Mesendoderm (in vitro differentiated cells): Measurements from ENCODE around the gene MTRF1L. TPM values are rescaled to one million over a fixed set of nuclear protein-coding genes. Genes with fewer than 3 reads are reported as not detected.

Experiments used
- DNase-seq: peaks from one replicate; pipeline ENCODE4 v3.0.0; 2013
- H2AK5ac ChIP-seq: 2 replicates; pipeline ENCODE4 v1.6.1; 2013; ENCODE audit warnings: low read length, inconsistent platforms
- H2BK120ac ChIP-seq: 2 replicates; pipeline ENCODE4 v1.6.1; 2013; ENCODE audit warnings: low read depth, mild to moderate bottlenecking, low read length, moderate library complexity, mixed read lengths
- H2BK15ac ChIP-seq: replicated peaks from 2 replicates; pipeline ENCODE4 v1.6.1; 2013; ENCODE audit warnings: low read depth, mild to moderate bottlenecking, moderate library complexity
- H2BK5ac ChIP-seq: 2 replicates; pipeline ENCODE4 v1.6.1; 2013; ENCODE audit warnings: low read length, inconsistent platforms
- H3K18ac ChIP-seq: 2 replicates; pipeline ENCODE4 v1.6.1; 2013; ENCODE audit warnings: mild to moderate bottlenecking, low read length, mixed read lengths
- H3K23ac ChIP-seq: one replicate; pipeline ENCODE4 v1.6.1; 2013; ENCODE audit warnings: low read length
- H3K27ac ChIP-seq: 2 replicates; pipeline ENCODE4 v1.5.1; 2013; ENCODE audit warnings: low read depth, mild to moderate bottlenecking, inconsistent platforms, low read length, moderate library complexity
- H3K27me3 ChIP-seq: 2 replicates; pipeline ENCODE4 v1.6.1; 2013; ENCODE audit warnings: low read length, control low read depth, mild to moderate bottlenecking, inconsistent platforms; ENCODE audit not compliant: insufficient read depth, poor library complexity
- H3K36me3 ChIP-seq: 2 replicates; pipeline ENCODE4 v1.6.1; 2013; ENCODE audit warnings: low read length, inconsistent platforms; ENCODE audit not compliant: control insufficient read depth, insufficient read depth
- H3K4ac ChIP-seq: one replicate; pipeline ENCODE4 v1.6.1; 2013; ENCODE audit warnings: low read depth, mild to moderate bottlenecking, low read length, moderate library complexity
- H3K4me1 ChIP-seq: 2 replicates; pipeline ENCODE4 v1.6.1; 2013; ENCODE audit warnings: low read depth, low read length, inconsistent platforms; ENCODE audit not compliant: control insufficient read depth
- H3K4me2 ChIP-seq: 2 replicates; pipeline ENCODE4 v1.6.1; 2013; ENCODE audit warnings: low read length
- H3K4me3 ChIP-seq: 2 replicates; pipeline ENCODE4 v1.5.1; 2013; ENCODE audit warnings: mild to moderate bottlenecking, low read length
- H3K56ac ChIP-seq: one replicate; pipeline ENCODE4 v1.6.1; 2013; ENCODE audit warnings: low read length
- H3K79me1 ChIP-seq: 2 replicates; pipeline ENCODE4 v1.6.1; 2013; ENCODE audit warnings: low read length, inconsistent platforms
- H3K79me2 ChIP-seq: 2 replicates; pipeline ENCODE4 v1.6.1; 2013; ENCODE audit warnings: mild to moderate bottlenecking, low read length; ENCODE audit not compliant: control insufficient read depth, insufficient read depth
- H3K9ac ChIP-seq: 2 replicates; pipeline ENCODE4 v1.6.1; 2013; ENCODE audit warnings: low read length, inconsistent platforms
- H4K5ac ChIP-seq: one replicate; pipeline ENCODE4 v1.6.1; 2013; ENCODE audit warnings: low read length
- H4K8ac ChIP-seq: one replicate; pipeline ENCODE4 v1.6.1; 2013; ENCODE audit warnings: low read depth, mild to moderate bottlenecking, control low read depth, low read length, moderate library complexity
- WGBS: extraction: QIAGEN DNeasy Blood & Tissue Kit; methylation state at CpG from one replicate; pipeline ENCODE4 v1.1.7; 2013; ENCODE audit warnings: low lambda C conversion rate, missing lambda C conversion rate; ENCODE audit not compliant: insufficient coverage; ENCODE audit errors: extremely low coverage; 5-methylcytosine and 5-hydroxymethylcytosine counted together
- small RNA-seq: library from polyadenylated mRNA; stranded (forward); fragments of <200 nt; extraction: miRNeasy Mini kit (QIAGEN cat#:217004); gene quantifications from one replicate; pipeline ENCODE3, GENCODE V24; 2013; ENCODE audit not compliant: insufficient read depth

MTRF1L gene

DNA sequence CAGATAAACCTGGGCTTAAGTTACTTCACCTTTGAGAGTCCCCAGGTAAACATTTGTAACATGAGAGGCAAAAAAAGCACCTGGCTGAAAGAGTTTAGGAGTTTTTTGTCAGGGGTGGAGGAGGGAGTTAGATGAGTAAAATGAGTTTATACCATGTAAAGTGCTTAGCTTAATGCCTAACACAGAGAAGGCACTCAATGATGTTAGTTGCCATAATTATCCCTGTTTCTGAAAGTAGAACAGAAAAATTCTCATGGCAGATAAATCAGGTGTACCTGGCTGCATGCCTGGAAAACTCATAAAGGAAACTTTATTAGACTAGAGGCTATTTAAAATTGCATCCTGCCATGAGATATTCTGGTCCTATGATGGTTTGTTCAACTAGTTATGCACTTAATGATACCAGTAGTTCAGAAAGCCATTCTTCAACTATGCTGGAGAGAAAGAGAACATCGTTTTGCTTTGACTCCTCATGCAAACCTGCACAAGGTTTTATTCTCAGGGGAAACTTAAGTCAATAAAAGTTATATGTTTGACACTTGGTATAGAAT is 60.1 kb downstream of the MTRF1L start:
- Histone ChIP-seq H3K9ac (no peak overlapping the region), H3K36me3 (no peaks in the 10 kb centered on the region), H4K8ac (no peak overlapping the region), H3K27me3 (no peaks in the 10 kb centered on the region), H2BK15ac (no peak overlapping the region), H3K56ac (no peak overlapping the region), H3K4me1 (no peaks in the 10 kb centered on the region), H3K4ac (no peak overlapping the region), H3K4me3 (no peak overlapping the region), H3K18ac (no peak overlapping the region), H3K79me1 (no peaks in the 10 kb centered on the region), H2BK5ac (no peak overlapping the region), H3K27ac (no peak overlapping the region), H3K4me2 (no peak overlapping the region), H4K5ac (no peak overlapping the region), H2BK120ac (no peak overlapping the region), H3K79me2 (no peaks in the 10 kb centered on the region), H3K23ac (no peak overlapping the region), H2AK5ac (no peak overlapping the region)
- no peak for DNase-seq
- WGBS: no CpG with 5 or more reads among the region's 1 CpG

DNA sequence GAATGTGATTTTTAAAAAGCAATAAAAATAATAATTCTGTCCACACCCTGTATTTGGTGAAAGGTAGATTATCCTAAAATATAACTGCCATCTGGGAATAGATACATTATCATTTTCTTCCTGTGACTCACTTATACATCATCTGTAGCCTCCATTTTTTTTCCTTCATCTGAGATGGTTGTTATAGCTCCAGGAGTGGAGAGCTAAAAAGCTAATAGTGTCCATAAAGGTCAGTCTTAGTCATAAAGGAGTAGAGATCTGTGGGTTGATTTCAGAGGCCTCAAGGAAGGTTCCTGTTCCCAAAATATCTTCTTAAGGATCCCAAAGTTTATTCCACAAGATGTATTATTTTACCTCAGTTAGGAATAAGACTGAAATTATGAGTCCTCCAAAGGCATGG is 60.8 kb downstream of the MTRF1L start:
- Histone ChIP-seq H3K27ac (no peak overlapping the region), H3K27me3 (no peaks in the 10 kb centered on the region), H3K18ac (no peak overlapping the region), H3K23ac (no peak overlapping the region), H3K9ac (no peak overlapping the region), H3K79me1 (no peaks in the 10 kb centered on the region), H3K4me3 (no peak overlapping the region), H2BK5ac (no peak overlapping the region), H4K8ac (no peak overlapping the region), H3K56ac (no peak overlapping the region), H2BK15ac (no peak overlapping the region), H2AK5ac (no peak overlapping the region), H3K4me2 (no peak overlapping the region), H3K4me1 (no peaks in the 10 kb centered on the region), H3K36me3 (no peaks in the 10 kb centered on the region), H3K4ac (no peak overlapping the region), H2BK120ac (no peak overlapping the region), H3K79me2 (no peaks in the 10 kb centered on the region), H4K5ac (no peak overlapping the region)
- no peak for DNase-seq

Small RNA genes within 50 kb of the gene (small RNA-seq; reads per million reads assigned to genes)
- gene AL080276.1: not detected
